K562 (cell line): ENCODE data around the gene SMG5. TPM values are rescaled to one million over a fixed set of nuclear protein-coding genes. Genes with fewer than 3 reads are reported as not detected.

Source experiments
- ARID1B ChIP-seq: fragments of 450-650 bp; IDR thresholded peaks from 2 replicates; pipeline ENCODE4 v1.6.1; 2016; ENCODE audit warnings: antibody characterized with exemption, mild to moderate bottlenecking, inconsistent platforms
- EP400 ChIP-seq: fragments of 450-650 bp; IDR thresholded peaks from 2 replicates; pipeline ENCODE4 v1.6.1; 2017; ENCODE audit warnings: antibody characterized with exemption, mild to moderate bottlenecking, moderate library complexity
- FOXJ3 ChIP-seq: sonication (generic); formaldehyde crosslinking; IDR thresholded peaks from 2 replicates; pipeline ENCODE4 v1.4.0; 2020; ENCODE audit warnings: mild to moderate bottlenecking, missing genetic modification reagents
- JUN ChIP-seq, 2 experiments: sonication (generic) in 1 of 2; formaldehyde crosslinking in 1 of 2; IDR thresholded peaks; 2 replicates each; pipeline versions ENCODE4 v1.6.1 to v1.8.0; 2012 to 2022; ENCODE audit warnings: borderline replicate concordance in 2 of 2, mild to moderate bottlenecking in 2 of 2, improper control_type of control experiment in 1 of 2, low read depth in 1 of 2, low read length in 1 of 2, missing genetic modification reagents in 1 of 2
- MEIS2 ChIP-seq: fragments of 450-650 bp; IDR thresholded peaks from 2 replicates; pipeline ENCODE4 v1.6.1; 2014; ENCODE audit warnings: mild to moderate bottlenecking; ENCODE audit not compliant: partially characterized antibody
- MGA ChIP-seq: fragments of 450-650 bp; IDR thresholded peaks from 2 replicates; pipeline ENCODE4 v1.6.1; 2016; ENCODE audit warnings: mild to moderate bottlenecking, moderate library complexity
- MIER1 ChIP-seq: fragments of 450-650 bp; IDR thresholded peaks from 2 replicates; pipeline ENCODE4 v1.6.1; 2016; ENCODE audit warnings: antibody characterized with exemption, mild to moderate bottlenecking, low read depth
- NCOR1 ChIP-seq: fragments of 450-650 bp; IDR thresholded peaks from 2 replicates; pipeline ENCODE4 v1.6.1; 2016; ENCODE audit warnings: mild to moderate bottlenecking, moderate library complexity
- NFE2 ChIP-seq: IDR thresholded peaks from 2 replicates; pipeline ENCODE4 v1.6.1; 2014; ENCODE audit warnings: antibody characterized with exemption, low read depth
- NFIX ChIP-seq: fragments of 250-450 bp; sonication (Bioruptor Pico); IDR thresholded peaks from 2 replicates; pipeline ENCODE4 v1.4.0; 2020; ENCODE audit warnings: low read depth, mild to moderate bottlenecking, moderate library complexity
- PPARD ChIP-seq: fragments of 250-450 bp; sonication (Bioruptor Pico); IDR thresholded peaks from 2 replicates; pipeline ENCODE4 v1.8.0; 2022; ENCODE audit warnings: inconsistent platforms, mild to moderate bottlenecking, moderate library complexity
- SPI1 ChIP-seq: IDR thresholded peaks from 2 replicates; pipeline ENCODE4 v1.6.1; 2011; ENCODE audit warnings: low read depth, low read length, control low read depth, borderline replicate concordance
- XRCC3 ChIP-seq: fragments of 450-650 bp; IDR thresholded peaks from 2 replicates; pipeline ENCODE4 v1.6.1; 2017; ENCODE audit warnings: mild to moderate bottlenecking, moderate library complexity
- ZNF316 ChIP-seq: fragments of 450-650 bp; IDR thresholded peaks from 2 replicates; pipeline ENCODE4 v1.6.1; 2016
- ZNF436 ChIP-seq: fragments of 250-450, 450-650 bp; sonication (Bioruptor Pico); formaldehyde crosslinking; IDR thresholded peaks from 2 replicates; pipeline ENCODE4 v1.7.0; 2020; ENCODE audit warnings: mild to moderate bottlenecking
- ZSCAN32 ChIP-seq: fragments of 450-650 bp; formaldehyde crosslinking; IDR thresholded peaks from 2 replicates; pipeline ENCODE4 v1.4.0; 2020; ENCODE audit warnings: mild to moderate bottlenecking, moderate library complexity
- polyA plus RNA-seq, 8 experiments: library from polyadenylated mRNA; depleted of rRNA in 4 of 8; stranded (reverse) in 5 of 8; unstranded in 3 of 8; fragments of >200 nt; fragmentation: Nextera tagmentation in 2 of 8; fragmentation: Illumina TruSeq in 1 of 8; extraction: Ambion mirVana in 2 of 8; extraction: Trizol in 1 of 8; gene quantifications; 2 replicates each; pipeline versions ENCODE4 v1.2.1 to v1.2.3, GENCODE V29; 2011 to 2014; ENCODE audit warnings: inconsistent platforms in 1 of 8, missing spikeins in 1 of 8
- total RNA-seq, 7 experiments: library from RNA; depleted of rRNA in 6 of 7; stranded (reverse); fragments of >200 nt in 6 of 7; fragmentation: Illumina TruSeq in 2 of 7; extraction: Trizol in 2 of 7; gene quantifications; 2 replicates each; pipeline versions ENCODE4 v1.2.1 to v1.2.3, GENCODE V29; 2011 to 2021; ENCODE audit warnings: low replicate concordance in 1 of 7

Gene SMG5
- total and polyA plus RNA-seq, 9 of the 15 experiments (the other 6 are each of a cell fraction or from before 2014, with no cell fraction given), result 1.4 to 85.9 (median 53.0) TPM

- TF ChIP-seq MGA (peak; percentile 75), NCOR1 (0 out of 2 replicates have a peak, but pooled peaks have one; percentile 8), ARID1B (peak; percentile 66), NFE2 (peak; percentile 84), JUN (IDR thresholded peaks at IDR 0.05; ENCODE audit: borderline replicate concordance, low read depth, low read length) (peak; percentile 42; the same call in 1 of the 2 replicates), JUN (CRISPR knock-in tag; IDR thresholded peaks at IDR 0.05; ENCODE audit: borderline replicate concordance) (no peak), ZNF436 (CRISPR knock-in tag) (no peak), XRCC3 (no peak), MEIS2 (peak; percentile 86), ZSCAN32 (no peak), SPI1 (peak; percentile 46; the same call in 1 of the 2 replicates), NFIX (CRISPR knock-in tag) (no peak), ZNF316 (peak; percentile 98), MIER1 (no peak), PPARD (no peak), EP400 (peak; percentile 17; the same call in 1 of the 2 replicates), FOXJ3 (CRISPR knock-in tag) (no peak)
Measured at GRCh38 chr1:156214024-156214748, 68.4 kb downstream of the SMG5 start (continued).
